GM12891 (cell line): ENCODE measurements around the gene TNRC6A.

ENCODE experiments used
- PAX5 ChIP-seq: IDR thresholded peaks from 2 replicates; pipeline ENCODE4 v1.6.1; 2011; ENCODE audit warnings: low read length, moderate library complexity, mild to moderate bottlenecking; ENCODE audit not compliant: insufficient read depth, severe bottlenecking
- POLR2A ChIP-seq: IDR thresholded peaks from 2 replicates; pipeline ENCODE4 v1.6.1; 2011; ENCODE audit warnings: low read depth, low read length, control low read depth
- POLR2AphosphoS5 ChIP-seq: IDR thresholded peaks from 2 replicates; pipeline ENCODE4 v1.6.1; 2011; ENCODE audit warnings: low read depth, low read length, control low read depth
- SPI1 ChIP-seq: IDR thresholded peaks from 2 replicates; pipeline ENCODE4 v1.6.1; 2011; ENCODE audit warnings: low read depth, low read length, control low read depth
- TAF1 ChIP-seq: IDR thresholded peaks from 2 replicates; pipeline ENCODE4 v1.6.1; 2011; ENCODE audit warnings: low read depth, low read length, control low read depth

GRCh38 chr16:24833352-24833751 lies 103.9 kb downstream of the TNRC6A start:
- TF ChIP-seq POLR2A (no peak), TAF1 (no peak), POLR2AphosphoS5 (no peak), PAX5 (no peak), SPI1 (no peak)
